Adrenal gland (tissue), 12 donors: ENCODE data around the gene NOD2. TPM values are rescaled to one million over a fixed set of nuclear protein-coding genes. Genes with fewer than 3 reads are reported as not detected.

Experiments
- DNase-seq, 7 donors: peaks; one replicate each; pipeline ENCODE4 v3.0.0-alpha.2; 2019 to 2020
- H3K27ac ChIP-seq, 5 donors: fragments of 200-600 bp; sonication (generic) in 4 of 5; 1 replicate in 3 of 5; 2 replicates in 2 of 5; pipeline versions ENCODE4 v1.5.1 to v1.8.0; 2016 to 2020; ENCODE audit warnings: mild to moderate bottlenecking in 1 of 5
- H3K27me3 ChIP-seq: fragments of 200-600 bp; 2 replicates; pipeline ENCODE4 v1.8.0; 2021
- H3K36me3 ChIP-seq, 2 donors: fragments of 200-600 bp; replicated peaks in 1 of 2; 1 replicate in 1 of 2; 2 replicates in 1 of 2; pipeline versions ENCODE4 v1.5.1 to v1.8.0; 2018 to 2022
- H3K4me1 ChIP-seq, 2 donors: fragments of 200-600 bp; replicated peaks in 1 of 2; 1 replicate in 1 of 2; 2 replicates in 1 of 2; pipeline versions ENCODE4 v1.5.1 to v1.8.0; 2018 to 2021
- H3K4me3 ChIP-seq, 4 donors: fragments of 200-600 bp; sonication (generic) in 3 of 4; one replicate each; pipeline ENCODE4 v1.5.1; 2016 to 2018
- H3K9me3 ChIP-seq, 3 donors: fragments of 200-600 bp; sonication (generic) in 1 of 3; replicated peaks in 1 of 3; 1 replicate in 2 of 3; 2 replicates in 1 of 3; pipeline versions ENCODE4 v1.5.1 to v1.8.0; 2016 to 2021
- CTCF ChIP-seq, 6 experiments: fragments of 450-650 bp in 4 of 6; fragments of 200-600 bp in 2 of 6; sonication (generic) in 1 of 6; IDR thresholded peaks; 1 replicate in 5 of 6; 2 replicates in 1 of 6; pipeline versions ENCODE4 v1.5.1 to v1.8.0; 2016 to 2021; ENCODE audit warnings: antibody characterized with exemption in 6 of 6, mild to moderate bottlenecking in 2 of 6, moderate library complexity in 1 of 6
- POLR2A ChIP-seq, 2 donors: fragments of 450-650 bp; IDR thresholded peaks; one replicate each; pipeline ENCODE4 v1.6.1; 2017; ENCODE audit warnings: antibody characterized with exemption in 2 of 2, mild to moderate bottlenecking in 2 of 2, moderate library complexity in 1 of 2
- WGBS, 4 donors: extraction: QIAGEN DNeasy Blood & Tissue Kit in 2 of 4; methylation state at CpG; one replicate each; pipeline versions ENCODE4 v1.1.5 to v1.1.7; 2013 to 2017; 5-methylcytosine and 5-hydroxymethylcytosine counted together
- intact Hi-C, 2 donors: fragments of 100-400 bp; cut with DNase I; formaldehyde crosslinking; loops; one replicate each; pipeline versions ENCODE4 v1.14.1 to v1.15.0; 2022 to 2023
- polyA plus RNA-seq, 3 donors: library from polyadenylated mRNA; stranded (reverse); fragments of 200-250 nt in 2 of 3; fragments of 350-450 nt in 1 of 3; fragmentation: Illumina TruSeq in 1 of 3; extraction: RNeasy Lipid Tissue Mini Kit (QIAGEN cat#74804) in 1 of 3; gene quantifications; one replicate each; pipeline ENCODE4 v1.2.3, GENCODE V29; 2013 to 2014
- total RNA-seq, 9 donors: library from RNA; depleted of rRNA in 4 of 9; stranded (reverse); fragments of >200 nt in 4 of 9; fragments of 120-200 nt in 1 of 9; fragmentation: NEBNext Ultra II Directional in 1 of 9; extraction: Animal tissue kit (Norgen Biotek cat#: 25700) in 1 of 9; gene quantifications; one replicate each; pipeline versions ENCODE4 v1.1.0 to v1.2.4, GENCODE V29; 2013 to 2023
- donor health status: healthy with polysubstance abuse.
- donor health status: Bipolar disorder and iron deficiency.
- donor health status: DM: yes; HTN: yes; CAD: no.
- donor health status: DM: no; HTN: no; CAD: no.
- donor health status: DM: no; HTN: no; CAD: no.
- donor health status: DM: yes; HTN: yes; CAD: no.

NOD2 gene
- total and polyA plus RNA-seq, 12 donors, result 0.12 to 3.7 (median 1.1) TPM

- no peaks in the 10 kb centered on the region for H3K4me1 ChIP-seq
- H3K27ac ChIP-seq, result peak within 1 kb of the TSS in 1 of 5 donors; percentile 57
- peak within 1 kb of the TSS in 1 of 4 donors; percentile 26 for H3K4me3 ChIP-seq
- H3K9me3 ChIP-seq, result no peaks in the 10 kb centered on the region
- TF ChIP-seq POLR2A (IDR thresholded peaks at IDR 0.05) (no peak), CTCF (IDR thresholded peaks at IDR 0.05) (no peak)
- intact Hi-C loops, result no loop called here
- 56 to 68% (median 63%) methylated on average over 4 to 16 of the region's 16 CpGs for WGBS, 4 donors
- H3K36me3 ChIP-seq, result no peaks in the 10 kb centered on the region
- no peaks in the 10 kb centered on the region for H3K27me3 ChIP-seq
- peak in 3 of 7 donors; percentile 30 to 51 (median 33) for DNase-seq
Measured at GRCh38 chr16:50681021-50681885, 12.2 kb upstream of the NOD2 start, which contains the start of gene SNX20. Gene SNX20 (minus strand): TSS chr16:50681312. CDS start chr16:50677526, 3,786 bp downstream.

GRCh38 chr16:50683689-50684374 lies 9.6 kb upstream of the NOD2 start:
- Histone ChIP-seq H3K9me3 (no peaks in the 10 kb centered on the region), H3K4me3 (no peak overlapping the region), H3K27me3 (no peaks in the 10 kb centered on the region), H3K27ac (no peak overlapping the region), H3K4me1 (no peaks in the 10 kb centered on the region), H3K36me3 (no peaks in the 10 kb centered on the region)
- intact Hi-C loops, result no loop called here
- peak in 1 of 7 donors; percentile 22 for DNase-seq
- TF ChIP-seq POLR2A (IDR thresholded peaks at IDR 0.05), result no peak
- no peak for TF ChIP-seq CTCF (IDR thresholded peaks at IDR 0.05)
- WGBS, 4 donors, result 71 to 93% (median 77%) methylated on average over 8 to 14 of the region's 14 CpGs

- WGBS, 4 donors, result 79 to 83% (median 80%) methylated on average over 11 of the region's 11 CpGs
- Histone ChIP-seq H3K4me3 (no peak overlapping the region), H3K36me3 (no peaks in the 10 kb centered on the region), H3K27me3 (no peaks in the 10 kb centered on the region), H3K4me1 (no peaks in the 10 kb centered on the region), H3K27ac (no peak overlapping the region), H3K9me3 (no peaks in the 10 kb centered on the region)
- peak in 1 of 7 donors; percentile 17 for DNase-seq
- intact Hi-C loops, result no loop called here
- no peak for TF ChIP-seq CTCF (IDR thresholded peaks at IDR 0.05)
- TF ChIP-seq POLR2A (IDR thresholded peaks at IDR 0.05), result no peak
Measured at GRCh38 chr16:50684823-50685461, 8.5 kb upstream of the NOD2 start.
